HG03159 (cell line): ENCODE measurements around the gene LEMD3.
A peak's percentile ranks its signal among the peaks of the same experiment; 100 is the strongest.
"Not testable (repeated sequence)": the region's sequence is repeated elsewhere in the genome, so short reads cannot be mapped to it uniquely, and the experiment has no call there.

Experiments used
- ATAC-seq: cut with Tn5 transposase; IDR thresholded peaks from one replicate; pipeline ENCODE4 v1.9.1; 2021; ENCODE audit warnings: mild to moderate bottlenecking, moderate library complexity; ENCODE audit not compliant: unreplicated experiment

LEMD3 gene

DNA sequence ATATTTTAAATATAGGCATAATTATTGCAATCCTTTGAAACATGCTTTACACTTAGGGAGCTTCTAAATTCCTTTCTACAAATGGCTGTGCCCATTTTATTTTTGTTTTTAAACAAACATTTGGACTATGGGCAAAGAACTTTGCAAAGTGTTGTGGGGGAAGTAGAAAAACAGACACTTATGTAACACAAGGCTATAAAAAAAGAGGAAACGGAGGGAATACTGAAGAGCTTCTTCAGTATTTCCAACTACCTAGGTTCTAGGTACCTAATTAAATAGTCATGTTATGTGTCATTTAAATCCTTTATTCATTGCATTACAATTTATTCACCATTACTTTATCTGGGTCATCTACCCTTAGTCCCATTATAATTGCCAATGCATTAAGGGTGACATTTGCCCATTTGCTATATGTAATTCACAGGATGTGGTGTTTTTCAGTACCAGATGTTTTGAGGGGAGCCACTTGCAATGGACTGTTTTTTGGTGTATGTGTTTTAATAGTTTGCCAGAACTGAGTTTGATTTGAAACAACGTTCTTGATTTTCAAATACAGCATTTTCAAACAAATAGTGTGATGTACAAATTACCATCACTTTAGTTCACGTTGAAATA, 107.6 kb downstream of the LEMD3 start:
- ATAC-seq: no peak

DNA sequence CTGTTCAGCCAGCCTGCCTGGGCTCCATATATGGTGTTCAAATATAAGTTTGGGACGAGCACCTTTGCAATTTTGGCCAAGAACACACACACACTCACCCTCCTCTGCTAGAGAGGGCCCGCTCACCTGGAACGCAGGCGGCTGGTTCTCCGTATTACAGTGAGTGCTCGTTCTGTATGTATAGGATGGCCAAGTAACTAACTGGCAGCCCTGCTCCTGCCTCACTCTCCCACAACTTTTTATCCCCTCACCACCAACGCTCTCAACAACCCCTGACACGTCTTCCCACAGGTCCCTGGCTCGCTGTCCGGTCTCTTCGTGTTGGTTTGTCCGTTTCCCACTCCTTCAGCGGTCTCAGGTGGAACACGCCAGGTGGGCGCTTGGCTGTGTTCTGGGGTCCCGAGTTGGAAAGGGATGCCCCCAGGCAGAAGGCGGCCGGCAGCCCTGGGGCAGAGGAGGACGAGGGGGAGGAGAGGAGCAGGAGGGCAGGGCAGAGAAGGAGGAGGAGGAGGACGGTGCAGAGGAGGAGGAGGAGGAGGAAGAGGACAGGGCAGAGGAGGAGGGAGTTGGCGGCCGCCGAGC, 108.7 kb downstream of the LEMD3 start:
- no peak for ATAC-seq

DNA sequence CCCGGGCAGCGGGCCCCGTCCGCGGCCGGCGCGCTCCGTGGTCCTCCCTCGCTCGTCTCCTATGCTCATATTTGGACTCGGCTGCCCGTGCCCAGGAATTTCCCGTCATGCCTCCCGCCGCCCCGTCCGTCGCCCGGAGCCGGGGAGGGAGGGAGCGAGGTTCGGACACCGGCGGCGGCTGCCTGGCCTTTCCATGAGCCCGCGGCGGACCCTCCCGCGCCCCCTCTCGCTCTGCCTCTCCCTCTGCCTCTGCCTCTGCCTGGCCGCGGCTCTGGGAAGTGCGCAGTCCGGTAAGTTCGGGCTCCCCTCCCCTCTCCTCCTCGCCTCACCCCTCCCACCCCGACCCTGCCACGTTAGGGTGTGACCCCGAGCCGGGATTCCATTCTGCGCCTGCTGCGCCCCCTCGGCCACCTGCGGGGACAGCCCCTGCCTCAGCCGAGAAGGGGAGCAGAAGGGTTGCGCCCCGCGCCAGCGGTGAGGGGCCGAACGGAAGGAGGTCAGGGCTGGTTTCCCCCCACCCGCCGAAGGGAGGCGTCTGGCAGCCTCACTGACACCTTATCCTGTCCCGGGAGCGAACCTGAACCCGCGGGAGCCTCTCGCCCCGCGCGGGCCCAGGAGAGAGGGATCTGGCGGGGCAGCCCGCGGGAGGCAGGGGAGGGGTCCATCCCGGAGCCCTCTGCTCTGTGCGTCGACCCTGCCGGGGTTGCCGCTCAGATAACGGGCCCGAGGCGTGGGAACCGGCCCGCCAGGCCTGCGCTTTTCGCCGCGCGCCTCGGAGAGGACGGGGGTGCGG, 109.4 kb downstream of the LEMD3 start, which contains the start of gene MSRB3:
Gene MSRB3, plus strand, starts transcription at position 108 of the 793 bp plus-strand sequence. CDS start 29,897 bp downstream, outside the sequence.
- peak; percentile 74 for ATAC-seq

DNA sequence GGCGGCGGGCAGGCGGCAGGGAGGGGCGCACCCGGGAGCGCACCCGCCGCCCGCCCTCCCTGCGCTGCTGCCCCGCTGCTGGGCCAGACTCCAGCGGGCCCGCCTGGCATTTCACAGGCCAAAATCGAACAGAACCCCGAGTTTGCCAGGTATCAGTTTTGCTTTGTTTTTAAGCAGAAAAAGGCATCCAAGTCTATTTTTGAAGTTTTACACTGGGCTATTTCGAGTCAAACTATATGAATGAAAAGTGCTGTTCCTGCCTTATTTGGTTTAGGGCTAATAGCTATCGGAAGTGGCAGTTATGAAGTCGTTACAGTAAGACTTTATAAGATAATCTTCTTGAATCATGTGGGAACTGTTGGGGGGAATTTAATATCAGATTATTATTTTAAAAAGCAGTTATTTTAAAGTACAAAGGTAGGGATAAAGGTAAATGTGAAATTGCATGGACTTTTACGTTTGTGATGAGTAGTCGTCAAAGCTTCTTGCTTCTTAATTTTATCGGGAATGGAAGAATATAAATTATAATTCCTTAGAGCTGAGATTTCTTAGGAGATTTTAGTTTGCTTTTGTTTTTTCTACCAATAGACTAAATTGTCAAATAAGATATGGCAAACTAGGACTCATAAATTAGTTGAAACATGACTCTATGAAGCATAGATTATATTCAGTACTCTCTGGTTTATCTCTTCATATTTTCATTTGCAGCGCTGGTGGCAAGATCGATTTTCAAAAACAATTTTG, 110.2 kb downstream of the LEMD3 start:
- no peak for ATAC-seq

DNA sequence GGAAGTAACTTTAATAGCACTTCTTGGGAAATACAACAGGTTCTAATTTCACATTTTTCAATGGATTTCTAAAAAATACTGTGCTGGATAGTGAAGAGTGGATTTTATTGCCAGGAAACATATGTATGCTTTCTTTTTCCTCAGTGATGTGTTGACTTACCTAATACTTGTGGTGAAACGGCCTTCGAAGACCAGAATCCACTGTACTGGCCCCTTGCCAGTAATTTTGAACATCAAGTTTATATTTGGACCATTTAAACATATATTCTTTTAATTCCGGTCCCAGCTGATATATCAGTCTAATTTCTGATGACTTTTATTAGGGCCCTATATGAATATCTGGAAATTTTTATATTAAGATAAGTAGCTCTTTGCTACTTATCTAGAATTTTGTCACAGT, 110.9 kb downstream of the LEMD3 start:
- no peak for ATAC-seq

DNA sequence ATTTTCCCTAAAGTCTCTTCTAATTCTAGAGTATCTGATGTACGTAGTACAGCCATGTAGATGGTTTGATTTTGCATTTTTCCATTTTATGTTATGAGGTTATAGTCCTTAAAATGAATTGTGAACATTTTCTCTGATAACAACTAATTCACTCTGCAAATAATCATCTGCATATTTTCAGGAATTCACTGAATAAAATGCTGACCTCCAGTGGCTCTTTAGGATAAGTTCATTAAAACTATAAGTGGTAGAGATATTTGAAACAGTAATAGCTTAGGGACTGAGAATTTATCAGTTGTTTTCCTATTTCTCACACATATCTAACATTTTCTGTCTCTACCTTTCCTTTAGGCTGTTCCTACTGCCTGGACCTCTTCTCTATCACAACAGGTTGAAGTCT, 113.5 kb downstream of the LEMD3 start:
- no peak for ATAC-seq

DNA sequence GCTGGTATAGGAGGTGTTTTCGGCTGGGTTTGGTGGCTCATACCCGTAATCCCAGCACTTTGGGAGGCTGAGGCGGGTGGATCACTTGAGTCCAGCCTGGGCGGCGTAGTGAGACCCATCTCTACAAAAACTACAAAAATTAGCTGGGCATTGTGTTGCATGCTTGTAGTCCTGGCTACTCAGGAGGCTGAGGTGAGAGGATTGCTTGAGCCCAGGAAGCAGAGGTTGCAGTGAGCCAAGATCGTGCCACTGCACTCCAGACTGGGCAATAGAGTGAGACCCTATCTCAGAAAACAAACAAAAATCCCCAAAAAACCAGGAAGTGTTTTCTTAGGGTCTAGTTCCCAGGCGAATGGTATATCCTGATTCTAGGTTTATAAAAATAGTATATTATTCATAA, 116.1 kb downstream of the LEMD3 start:
- not testable (repeated sequence) for ATAC-seq

DNA sequence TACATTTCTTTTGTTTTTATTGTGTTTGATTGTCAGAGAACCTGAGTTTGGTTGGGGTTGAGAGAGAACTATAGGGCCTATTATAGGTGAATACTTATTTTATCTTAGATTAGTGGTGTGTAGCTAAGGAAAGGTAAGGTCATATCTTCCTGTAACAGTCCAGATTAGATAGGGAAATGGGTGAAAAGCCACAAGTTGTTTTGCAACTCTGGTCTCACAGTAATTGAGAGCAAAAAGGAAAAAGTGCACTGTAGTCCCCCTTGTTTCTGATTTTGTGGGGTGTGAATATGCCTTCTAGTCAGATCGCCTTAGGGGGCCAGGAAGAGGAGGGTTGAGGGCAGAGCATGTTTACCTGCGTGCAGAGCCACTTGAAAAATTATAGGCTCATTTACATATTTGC, 118.0 kb downstream of the LEMD3 start:
- ATAC-seq: no peak

DNA sequence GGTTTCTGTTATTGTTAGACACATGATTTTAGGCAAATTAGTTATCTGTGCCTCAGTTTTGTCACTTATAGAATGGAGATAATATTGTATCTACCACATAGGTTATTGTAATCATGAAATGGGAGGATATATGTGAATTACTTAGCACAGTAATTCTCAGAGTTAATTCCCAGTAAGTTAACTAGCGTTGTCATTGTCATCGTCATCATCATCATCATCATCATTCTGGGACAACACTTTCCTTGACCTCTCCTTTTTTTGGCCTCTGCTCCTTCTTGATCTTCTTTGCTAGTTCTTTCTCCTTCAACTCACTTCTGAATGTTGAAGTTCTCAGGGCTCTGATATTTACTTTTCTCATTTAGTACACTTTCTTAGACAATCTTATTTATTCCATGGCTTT, 122.9 kb downstream of the LEMD3 start:
- no peak for ATAC-seq

DNA sequence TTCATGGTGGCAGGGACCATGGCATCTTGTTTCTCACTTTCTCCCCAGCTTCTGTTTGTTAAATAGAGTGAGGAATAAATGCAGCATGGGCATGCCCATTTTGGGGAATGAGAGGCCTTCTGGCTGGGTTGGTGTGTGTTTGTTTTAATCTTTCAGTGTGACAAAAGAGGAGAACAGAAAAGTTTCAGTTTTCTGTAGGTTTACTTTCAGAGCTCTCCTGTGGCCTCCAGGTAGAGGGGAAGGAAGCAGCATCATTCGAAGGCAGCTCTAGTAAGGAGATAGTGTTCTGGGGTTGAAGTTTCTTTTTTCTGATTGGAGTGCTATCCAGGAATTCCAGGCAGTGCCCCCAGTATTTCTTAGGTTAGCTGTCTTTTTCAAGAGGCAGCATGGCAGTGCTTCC, 124.4 kb downstream of the LEMD3 start:
- ATAC-seq: no peak

DNA sequence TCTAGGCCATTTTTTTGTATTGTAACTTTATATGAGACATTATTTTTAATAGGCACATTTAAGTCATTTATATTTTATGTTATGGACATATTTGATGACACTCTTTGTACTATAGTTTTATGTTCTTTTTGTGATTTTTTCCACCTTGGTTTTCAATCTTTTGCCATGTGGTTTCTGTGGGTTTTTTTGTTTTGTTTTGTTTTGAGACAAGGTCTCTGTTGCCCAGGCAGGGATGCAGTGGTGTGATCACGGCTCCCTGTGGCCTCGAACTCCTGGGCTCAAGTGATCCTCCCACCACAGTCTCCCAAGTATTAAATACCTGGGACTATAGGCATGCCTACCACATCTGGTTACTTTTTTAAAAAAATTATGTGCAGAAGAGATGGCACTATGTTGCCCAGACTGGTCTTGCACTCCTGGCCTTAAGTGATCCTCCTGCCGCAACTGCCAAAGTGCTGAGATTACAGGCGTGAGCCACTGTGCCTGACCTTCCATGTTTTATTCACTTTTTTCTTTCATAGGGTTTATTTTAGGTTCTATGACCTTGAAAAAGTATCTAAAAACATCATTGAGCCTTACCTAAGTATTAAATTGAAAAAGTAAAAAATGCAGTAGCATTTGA, 125.4 kb downstream of the LEMD3 start:
- ATAC-seq: no peak

DNA sequence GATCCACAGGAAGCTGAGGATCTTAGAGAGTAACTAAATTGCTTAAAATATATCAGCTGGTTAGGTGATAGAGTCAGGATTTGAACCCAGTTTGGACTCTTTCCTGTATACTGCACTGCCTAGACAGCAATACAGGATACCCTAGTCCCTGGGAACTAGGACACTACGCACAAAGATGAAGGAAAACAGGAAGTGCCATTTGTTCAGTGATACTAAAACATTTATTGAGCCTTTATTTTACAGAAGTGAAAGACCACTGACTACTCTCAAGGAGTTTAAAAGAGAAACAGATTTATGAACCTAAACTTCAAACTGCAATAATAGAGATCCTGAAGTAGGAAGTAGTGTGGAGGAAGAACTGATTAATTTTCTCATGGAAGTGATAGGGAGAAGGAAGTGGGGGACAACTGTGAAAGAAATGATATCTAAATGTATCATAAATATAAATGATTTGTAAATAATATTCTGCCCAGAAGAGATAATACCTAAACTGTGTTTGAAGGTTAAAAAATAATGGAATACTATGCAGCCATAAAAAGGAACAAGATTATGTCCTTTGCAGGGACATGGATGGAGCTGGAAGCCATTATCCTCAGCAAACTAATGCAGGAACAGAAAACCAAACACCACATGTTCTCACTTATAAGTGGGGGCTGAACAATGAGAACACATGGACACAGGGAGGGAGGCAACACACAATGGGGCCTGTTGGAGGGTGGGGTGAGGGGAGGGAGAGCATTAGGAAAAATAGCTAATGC, 127.3 kb downstream of the LEMD3 start:
- no peak for ATAC-seq
